DOHH2 (cell line): ENCODE data around the gene ZBED5.

Experiments
- EZH2phosphoT487 ChIP-seq: fragments of 200-600 bp; sonication (generic); IDR thresholded peaks from 2 replicates; pipeline ENCODE4 v1.6.1; 2017; ENCODE audit warnings: borderline replicate concordance, mild to moderate bottlenecking, antibody characterized with exemption, low read length, moderate library complexity, mixed read lengths
- TF ChIP-seq, protein P1 (sequence below): fragments of 200-600 bp; sonication (generic); IDR thresholded peaks from one replicate; pipeline ENCODE4 v1.5.1; 2014; ENCODE audit warnings: antibody characterized with exemption, mild to moderate bottlenecking, low read depth, low read length; ENCODE audit not compliant: poor library complexity, severe bottlenecking

- TF ChIP-seq, protein P1, sequence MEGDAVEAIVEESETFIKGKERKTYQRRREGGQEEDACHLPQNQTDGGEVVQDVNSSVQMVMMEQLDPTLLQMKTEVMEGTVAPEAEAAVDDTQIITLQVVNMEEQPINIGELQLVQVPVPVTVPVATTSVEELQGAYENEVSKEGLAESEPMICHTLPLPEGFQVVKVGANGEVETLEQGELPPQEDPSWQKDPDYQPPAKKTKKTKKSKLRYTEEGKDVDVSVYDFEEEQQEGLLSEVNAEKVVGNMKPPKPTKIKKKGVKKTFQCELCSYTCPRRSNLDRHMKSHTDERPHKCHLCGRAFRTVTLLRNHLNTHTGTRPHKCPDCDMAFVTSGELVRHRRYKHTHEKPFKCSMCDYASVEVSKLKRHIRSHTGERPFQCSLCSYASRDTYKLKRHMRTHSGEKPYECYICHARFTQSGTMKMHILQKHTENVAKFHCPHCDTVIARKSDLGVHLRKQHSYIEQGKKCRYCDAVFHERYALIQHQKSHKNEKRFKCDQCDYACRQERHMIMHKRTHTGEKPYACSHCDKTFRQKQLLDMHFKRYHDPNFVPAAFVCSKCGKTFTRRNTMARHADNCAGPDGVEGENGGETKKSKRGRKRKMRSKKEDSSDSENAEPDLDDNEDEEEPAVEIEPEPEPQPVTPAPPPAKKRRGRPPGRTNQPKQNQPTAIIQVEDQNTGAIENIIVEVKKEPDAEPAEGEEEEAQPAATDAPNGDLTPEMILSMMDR: no peak
- TF ChIP-seq EZH2phosphoT487: no peak
These were observed 29.5 kb upstream of the ZBED5 start for GRCh38 chr11:10887307-10887706.
